Ovary (tissue), 3 donors: Measurements from ENCODE around the gene ARL5B.

Experiments
- CTCF ChIP-seq, 3 donors: fragments of 450-650 bp in 2 of 3; fragments of 200-600 bp in 1 of 3; IDR thresholded peaks; one replicate each; pipeline versions ENCODE4 v1.5.1 to v1.8.0; 2016 to 2022; ENCODE audit warnings: antibody characterized with exemption in 3 of 3, mild to moderate bottlenecking in 1 of 3
- EP300 ChIP-seq: sonication (generic); formaldehyde crosslinking; IDR thresholded peaks from one replicate; pipeline ENCODE4 v1.6.1; 2017; ENCODE audit warnings: antibody characterized with exemption
- POLR2A ChIP-seq: fragments of 450-650 bp; IDR thresholded peaks from one replicate; pipeline ENCODE4 v1.6.1; 2017; ENCODE audit warnings: antibody characterized with exemption, mild to moderate bottlenecking, moderate library complexity
- donor health status: DM: no; HTN: no; CAD: no.

- no peak for TF ChIP-seq EP300
- TF ChIP-seq CTCF (IDR thresholded peaks at IDR 0.05): no peak
- TF ChIP-seq POLR2A: no peak
Observed at GRCh38 chr10:18703521-18703920, 44.3 kb downstream of the ARL5B start.
